Amniotic epithelial cell (primary cell): ENCODE measurements around the gene MFN1.

Experiments used
- DNase-seq: peaks from one replicate; pipeline ENCODE4 v3.0.0-alpha.2; 2010; ENCODE audit warnings: low read depth

The MFN1 gene

GRCh38 chr3:179336345-179336929 is 11.1 kb upstream of the MFN1 start:
- no peak for DNase-seq

- no peak for DNase-seq
These were observed 960 bp downstream of the MFN1 start for GRCh38 chr3:179348325-179349013.

- no peak for DNase-seq
These were observed 8.5 kb downstream of the MFN1 start for GRCh38 chr3:179355996-179356395.

DNA sequence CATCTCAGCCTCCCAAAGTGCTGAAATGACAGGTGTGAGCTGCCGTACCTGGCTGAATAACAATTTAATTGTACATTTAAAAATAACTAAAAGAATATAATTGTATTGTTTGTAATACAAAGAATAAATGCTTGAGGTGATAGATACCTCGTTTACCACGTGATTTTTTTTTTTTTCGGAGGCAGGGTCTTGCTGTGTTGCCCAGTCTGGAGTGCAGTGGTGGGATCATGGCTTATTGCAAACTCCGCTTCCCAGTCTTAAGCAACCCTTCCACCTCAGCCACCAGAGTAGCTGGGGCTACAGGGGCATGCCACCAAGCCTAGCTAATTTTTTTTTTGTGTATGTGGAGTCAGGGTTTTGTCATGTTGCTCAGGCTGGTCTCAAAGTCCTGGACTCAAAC is 15.8 kb downstream of the MFN1 start:
- DNase-seq: no peak

- DNase-seq: no peak
These were observed 22.1 kb downstream of the MFN1 start for GRCh38 chr3:179369621-179370020.

GRCh38 chr3:179373938-179374337 is 26.4 kb downstream of the MFN1 start:
- DNase-seq: no peak

DNA sequence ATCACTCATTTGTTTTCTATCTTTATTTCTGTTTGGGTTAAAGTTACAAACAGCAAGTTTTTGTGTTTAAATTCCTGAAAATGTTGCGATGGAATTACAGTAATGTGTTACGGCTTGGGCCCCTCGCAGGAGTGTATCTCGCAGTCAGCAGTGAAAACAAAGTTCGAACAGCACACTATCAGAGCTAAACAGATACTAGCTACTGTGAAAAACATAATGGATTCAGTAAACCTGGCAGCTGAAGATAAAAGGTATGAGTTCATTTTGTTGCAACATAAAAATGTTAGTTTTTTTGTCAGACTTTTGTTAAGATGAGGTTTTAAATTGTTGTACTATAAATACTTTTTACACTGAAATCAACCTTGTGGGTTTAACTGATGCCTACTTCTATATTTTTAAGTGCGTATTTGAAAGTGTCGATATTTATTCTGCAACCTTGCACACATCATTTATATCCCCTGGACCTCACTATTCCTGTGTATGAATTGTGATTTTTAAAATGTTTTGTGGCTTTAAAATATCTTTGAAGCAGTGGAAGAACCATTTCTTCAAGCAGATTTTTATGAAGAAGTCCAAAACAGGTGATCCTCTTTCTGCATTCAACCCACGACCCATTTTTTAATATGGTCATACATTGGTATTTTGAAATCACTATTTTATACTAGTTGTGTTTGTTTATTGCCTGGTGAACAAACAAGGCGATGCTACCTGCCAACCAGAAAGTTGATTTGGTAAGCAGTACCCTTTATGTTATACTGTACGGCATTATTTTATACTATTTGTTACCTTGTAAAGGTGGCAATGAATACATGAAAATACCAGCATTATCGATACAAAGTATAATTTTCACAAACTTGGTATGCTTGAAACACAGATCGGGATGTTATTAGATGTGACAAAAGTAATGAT is 27.8 kb downstream of the MFN1 start:
- DNase-seq: no peak

DNA sequence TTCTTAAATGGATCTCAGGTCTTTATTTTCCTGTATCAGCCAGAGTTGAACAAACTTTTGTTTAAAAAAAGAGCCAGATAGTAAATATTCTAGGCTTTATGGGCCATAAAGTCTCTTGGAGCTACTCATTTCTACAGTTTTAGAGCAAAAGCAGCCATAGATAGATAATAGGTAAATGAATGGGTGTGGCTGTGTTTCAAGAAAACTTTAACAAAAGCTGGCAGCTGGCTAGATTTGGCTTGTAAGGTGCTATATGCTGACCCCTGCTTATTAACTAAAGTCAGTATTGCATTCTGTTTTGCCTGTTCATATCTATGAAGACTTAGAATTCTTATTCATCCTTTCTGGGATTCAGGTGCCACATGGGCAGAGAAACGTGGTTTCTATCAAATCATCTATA is 29.0 kb downstream of the MFN1 start:
- no peak for DNase-seq

- no peak for DNase-seq
These were observed 44.4 kb downstream of the MFN1 start for GRCh38 chr3:179391906-179392305.

DNA sequence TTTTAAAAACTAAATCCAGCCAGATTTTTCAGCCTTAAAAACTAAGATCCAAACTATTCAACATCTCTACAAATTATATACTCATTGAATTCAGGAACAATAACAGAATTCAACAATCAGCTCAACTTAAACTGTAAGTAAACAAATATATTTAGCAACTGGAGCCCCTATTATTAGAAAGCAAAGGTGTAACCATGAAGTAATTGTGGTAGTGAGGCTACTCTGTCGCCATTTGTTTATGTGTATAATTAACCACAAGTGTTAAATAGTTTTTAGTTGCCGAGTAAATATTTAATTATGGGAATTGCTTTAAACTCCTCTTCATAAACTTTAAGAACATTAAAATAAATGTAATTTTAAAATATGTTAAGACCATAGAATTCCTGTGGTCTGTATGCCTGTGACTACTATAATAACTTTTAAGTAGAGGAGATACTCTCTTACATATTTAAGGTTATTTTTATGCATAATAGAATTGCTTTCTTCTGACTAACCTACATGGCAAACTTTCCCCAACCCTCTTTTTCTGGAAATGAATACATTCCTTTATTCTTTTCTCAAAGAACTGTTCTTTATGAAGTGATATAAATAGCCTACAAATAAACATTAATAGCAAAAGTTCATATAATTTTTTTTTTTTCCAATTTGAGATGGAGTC is 51.2 kb downstream of the MFN1 start:
- DNase-seq: peak; percentile 18

DNA sequence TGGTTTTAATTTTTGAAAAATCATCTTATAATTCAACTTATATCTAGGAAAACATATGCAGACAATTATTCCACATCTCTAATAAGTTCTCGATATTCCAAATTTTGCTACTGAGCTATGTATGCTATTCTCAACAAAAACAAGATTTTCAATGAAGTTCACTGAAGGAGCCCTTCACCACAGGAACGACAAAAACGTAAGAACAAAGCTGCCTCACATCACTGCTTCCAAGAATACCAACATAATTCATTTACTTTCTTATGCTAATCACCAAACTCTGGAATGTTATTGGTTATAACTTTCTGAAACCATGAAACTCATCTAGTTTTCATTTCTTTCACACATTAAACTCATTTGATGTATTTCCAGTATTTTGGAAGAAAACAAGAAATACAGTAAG is 54.1 kb downstream of the MFN1 start:
- no peak for DNase-seq

DNA sequence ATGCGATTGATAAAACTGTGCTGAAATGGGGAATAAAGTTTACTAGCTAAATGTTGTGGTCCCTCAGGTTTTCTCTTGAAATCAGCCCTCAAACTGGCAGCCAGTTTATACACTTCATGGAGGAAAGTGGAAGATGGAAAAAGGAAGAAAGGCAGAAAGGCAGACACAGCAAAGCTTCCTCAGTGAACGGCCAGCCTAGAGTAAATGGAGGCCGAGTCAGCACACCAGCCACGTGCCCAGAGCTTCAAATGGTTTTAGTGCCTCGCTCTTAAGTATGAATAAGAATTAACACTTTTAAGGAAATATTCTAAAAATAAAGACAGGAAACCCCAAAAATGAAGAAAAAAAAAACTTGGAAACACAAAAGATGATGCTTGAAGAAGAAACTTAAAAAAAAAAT is 55.5 kb downstream of the MFN1 start:
- DNase-seq: no peak

- no peak for DNase-seq
These were observed 56.8 kb downstream of the MFN1 start for GRCh38 chr3:179404307-179404706.

DNA sequence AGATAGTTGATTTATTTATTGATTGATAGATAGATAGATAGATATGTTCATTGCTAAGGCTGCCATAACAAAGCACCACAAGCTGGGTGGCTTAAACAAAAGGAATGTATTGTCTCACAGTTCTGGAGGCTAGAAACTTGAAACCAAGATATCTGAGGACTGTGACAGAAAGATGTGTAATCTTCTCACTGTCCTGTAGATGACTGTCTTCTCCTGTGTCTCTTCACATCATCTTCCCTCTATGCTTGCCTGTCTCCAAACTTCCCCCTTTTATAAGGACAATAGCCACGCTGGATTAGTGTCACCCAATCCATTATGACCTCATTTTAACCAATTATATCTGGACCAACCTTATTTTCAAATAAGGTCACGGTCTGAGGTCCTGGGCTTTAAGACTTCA is 62.8 kb downstream of the MFN1 start:
- no peak for DNase-seq

DNA sequence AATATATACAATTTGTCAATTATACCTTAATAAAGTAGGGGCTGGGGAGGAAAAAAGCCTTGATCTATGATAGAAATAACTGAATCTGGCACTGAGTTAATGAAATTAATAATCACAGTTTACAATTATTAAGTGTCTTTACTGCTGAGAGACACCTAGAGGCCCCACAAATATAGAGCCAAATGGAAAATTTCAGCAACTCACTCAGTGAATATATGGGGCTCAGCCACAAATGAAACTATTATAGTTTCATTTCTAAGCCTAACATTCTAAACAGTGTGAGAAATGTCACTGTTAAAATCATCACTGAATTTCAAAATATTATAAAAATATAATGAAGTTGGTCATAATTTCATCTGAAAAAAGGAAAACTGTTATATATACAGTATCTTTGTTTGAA is 63.5 kb downstream of the MFN1 start:
- DNase-seq: no peak

- DNase-seq: peak; percentile 18
These were observed 67.3 kb downstream of the MFN1 start for GRCh38 chr3:179414804-179415203.

GRCh38 chr3:179415377-179415776 is 67.9 kb downstream of the MFN1 start:
- no peak for DNase-seq

- DNase-seq: peak; percentile 48
These were observed 69.2 kb downstream of the MFN1 start for GRCh38 chr3:179416681-179417080.

DNA sequence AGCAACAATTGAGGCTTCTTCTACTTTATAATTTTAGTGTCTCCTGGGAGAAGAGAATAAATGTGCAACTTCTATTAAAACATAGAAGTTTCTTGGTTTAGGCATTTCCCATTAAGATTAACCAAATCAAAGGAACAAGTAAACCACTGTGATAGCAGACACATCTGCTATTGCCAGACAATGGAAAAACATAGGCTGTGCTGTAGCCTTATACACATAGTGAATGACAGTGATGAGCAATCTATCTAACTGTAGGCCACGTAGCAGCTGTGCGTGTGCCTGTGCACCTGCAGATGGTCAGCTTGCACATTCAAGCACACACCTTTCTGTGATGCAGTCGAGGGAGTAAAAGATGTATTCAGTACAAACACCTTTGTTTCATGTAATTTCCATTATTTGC is 71.1 kb downstream of the MFN1 start:
- no peak for DNase-seq

- peak; percentile 59 for DNase-seq
These were observed 74.0 kb downstream of the MFN1 start for GRCh38 chr3:179421500-179421899.

DNA sequence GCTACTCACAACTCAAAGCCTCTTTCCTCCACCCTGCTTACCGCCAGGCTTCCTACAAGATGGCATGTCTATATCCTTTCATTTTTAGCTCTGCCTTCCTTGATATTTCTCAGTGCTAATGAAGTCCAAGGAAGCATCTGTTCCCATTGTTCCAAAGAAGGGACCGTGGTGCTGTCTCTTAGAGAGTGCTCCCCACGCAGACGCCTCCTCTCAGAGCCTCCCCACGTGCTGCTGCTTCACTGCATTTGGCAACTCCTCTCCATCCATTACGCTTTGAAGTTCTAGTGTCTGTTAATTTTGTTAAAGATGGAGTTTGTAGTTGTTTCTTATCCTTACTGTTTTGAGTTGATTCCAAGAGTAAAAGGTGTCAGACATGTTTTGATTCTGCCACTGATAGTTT is 77.6 kb downstream of the MFN1 start:
- no peak for DNase-seq

DNA sequence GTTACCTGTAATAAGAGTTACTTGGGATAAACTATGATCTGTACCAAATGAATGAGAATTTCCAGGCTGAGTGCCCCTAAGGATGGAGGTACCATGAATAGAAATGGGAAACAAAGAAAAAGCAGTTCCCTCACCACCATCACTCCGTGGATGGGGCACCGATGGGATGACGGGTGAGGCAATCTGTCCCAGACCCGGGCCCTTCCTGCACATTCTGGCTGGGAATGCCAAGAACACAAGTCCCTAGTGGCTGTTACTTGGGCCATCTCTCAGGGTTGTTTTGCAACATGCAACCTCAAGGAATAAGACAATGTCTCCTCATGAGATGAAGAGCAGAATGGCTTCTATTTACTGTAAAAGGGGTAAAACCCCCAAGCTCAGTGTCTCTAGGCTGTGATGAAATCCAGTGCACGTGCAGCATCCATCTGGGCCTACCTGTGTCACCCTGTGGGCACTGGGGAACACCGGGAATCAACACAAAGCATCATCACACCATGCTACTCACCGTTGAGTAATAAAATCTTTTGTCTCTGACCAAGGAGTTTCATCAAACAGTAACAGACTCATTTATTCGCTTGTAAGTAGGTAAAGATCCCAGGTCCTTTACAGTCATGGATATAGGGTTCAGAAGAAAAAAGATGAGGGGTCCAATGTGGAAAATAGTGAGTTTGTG is 81.5 kb downstream of the MFN1 start:
- no peak for DNase-seq
